Measurements from ENCODE around the gene OOSP3. TPM values are rescaled to one million over a fixed set of nuclear protein-coding genes. Genes with fewer than 3 reads are reported as not detected.

OOSP3 gene
- total and polyA plus RNA-seq, 2 donors (not counting 3 experiments of a cell fraction or from before 2014, with no cell fraction given), result not detected

DNA sequence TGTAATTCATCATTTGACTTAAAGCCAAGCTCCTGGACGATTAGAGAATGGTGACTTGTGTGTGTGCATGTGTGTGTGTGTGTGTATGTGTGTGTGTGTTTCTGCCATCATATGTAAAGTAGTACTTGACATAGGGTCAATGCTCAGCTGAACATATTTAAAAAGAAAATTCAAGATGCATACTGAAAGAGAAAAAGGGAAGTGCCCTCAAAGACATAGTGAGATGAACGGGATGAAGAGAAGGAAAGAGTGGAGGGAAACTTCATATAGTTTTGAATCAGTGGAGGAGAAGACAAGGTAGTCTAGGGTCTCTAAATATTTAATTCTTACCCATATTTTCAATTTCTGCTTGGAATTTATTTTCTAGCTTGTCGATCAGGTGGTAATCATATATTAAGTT, 16.3 kb upstream of the OOSP3 start:
- TF ChIP-seq JUN (IDR thresholded peaks at IDR 0.05; ENCODE audit: borderline replicate concordance, insufficient read depth, insufficient read length, low read depth), result no peak
- TF ChIP-seq FOS (IDR thresholded peaks at IDR 0.05; ENCODE audit: borderline replicate concordance, insufficient read depth, low read length), result no peak
- TF ChIP-seq GATA2 (IDR thresholded peaks at IDR 0.05; ENCODE audit: insufficient read depth, insufficient read length, low read depth, low read length), result no peak
- TF ChIP-seq MYC (IDR thresholded peaks at IDR 0.05; ENCODE audit: low read depth, low read length), result no peak
- TF ChIP-seq, protein P1, sequence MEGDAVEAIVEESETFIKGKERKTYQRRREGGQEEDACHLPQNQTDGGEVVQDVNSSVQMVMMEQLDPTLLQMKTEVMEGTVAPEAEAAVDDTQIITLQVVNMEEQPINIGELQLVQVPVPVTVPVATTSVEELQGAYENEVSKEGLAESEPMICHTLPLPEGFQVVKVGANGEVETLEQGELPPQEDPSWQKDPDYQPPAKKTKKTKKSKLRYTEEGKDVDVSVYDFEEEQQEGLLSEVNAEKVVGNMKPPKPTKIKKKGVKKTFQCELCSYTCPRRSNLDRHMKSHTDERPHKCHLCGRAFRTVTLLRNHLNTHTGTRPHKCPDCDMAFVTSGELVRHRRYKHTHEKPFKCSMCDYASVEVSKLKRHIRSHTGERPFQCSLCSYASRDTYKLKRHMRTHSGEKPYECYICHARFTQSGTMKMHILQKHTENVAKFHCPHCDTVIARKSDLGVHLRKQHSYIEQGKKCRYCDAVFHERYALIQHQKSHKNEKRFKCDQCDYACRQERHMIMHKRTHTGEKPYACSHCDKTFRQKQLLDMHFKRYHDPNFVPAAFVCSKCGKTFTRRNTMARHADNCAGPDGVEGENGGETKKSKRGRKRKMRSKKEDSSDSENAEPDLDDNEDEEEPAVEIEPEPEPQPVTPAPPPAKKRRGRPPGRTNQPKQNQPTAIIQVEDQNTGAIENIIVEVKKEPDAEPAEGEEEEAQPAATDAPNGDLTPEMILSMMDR (IDR thresholded peaks at IDR 0.05; ENCODE audit: extremely low read depth in 1 of 2, insufficient read depth in 1 of 2, low read depth in 1 of 2, low read length in 2 of 2), result no peak
- TF ChIP-seq POLR2AphosphoS5 (IDR thresholded peaks at IDR 0.05; ENCODE audit: insufficient read depth, low read depth, low read length), result no peak
- TF ChIP-seq EZH2 (IDR thresholded peaks at IDR 0.05; ENCODE audit: borderline replicate concordance, low read depth, low read length, severe bottlenecking), result no peak
- TF ChIP-seq POLR2A (IDR thresholded peaks at IDR 0.05; ENCODE audit: low read depth, low read length), result no peak
- TF ChIP-seq, protein P2, sequence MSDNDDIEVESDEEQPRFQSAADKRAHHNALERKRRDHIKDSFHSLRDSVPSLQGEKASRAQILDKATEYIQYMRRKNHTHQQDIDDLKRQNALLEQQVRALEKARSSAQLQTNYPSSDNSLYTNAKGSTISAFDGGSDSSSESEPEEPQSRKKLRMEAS (IDR thresholded peaks at IDR 0.05; ENCODE audit: insufficient read depth, insufficient read length), result no peak
- no peaks in the 10 kb centered on the region for H4K20me1 ChIP-seq (replicated peaks; ENCODE audit: control insufficient read depth, extremely low read depth, insufficient read depth, low read length)
- CTCF ChIA-PET, result interaction anchor here (1.5 kb wide), 1 partner anchor 56 kb away, joined by 3 read pairs; no protein-coding TSS in a partner anchor
- BruUV-seq (replicated peaks), result no TSS peak
- peaks cover 26% of the 10 kb centered on the region for H3K4me1 ChIP-seq (ENCODE audit: control insufficient read depth, extremely low read depth, insufficient read depth, low read length)
- dilution Hi-C loops (cut with MboI; ENCODE audit: extremely low pct_ligation_motif_present, low sequenced_read_pairs) (no loop called here), intact Hi-C loops (cut with micrococcal nuclease) (no loop called here)
- H3K79me2 ChIP-seq (ENCODE audit: control insufficient read depth, insufficient read depth, low read length), result no peaks in the 10 kb centered on the region
- no peaks in the 10 kb centered on the region for H3K9me1 ChIP-seq (replicated peaks; ENCODE audit: control insufficient read depth, extremely low read depth, insufficient read depth, low read length)
- no peaks in the 10 kb centered on the region for H3K36me3 ChIP-seq (ENCODE audit: control insufficient read depth in 2 of 2, extremely low read depth in 1 of 2, insufficient read depth in 2 of 2, low read length in 2 of 2)
- no peak overlapping the region for H3K4me2 ChIP-seq (ENCODE audit: insufficient read depth, low read length)
- DNase-seq (ENCODE audit: low read depth, low spot score) (no peak), FAIRE-seq (no peak)
- H3K9ac ChIP-seq (replicated peaks; ENCODE audit: extremely low read depth, insufficient read depth, low read length), result no peak overlapping the region
- POLR2A ChIA-PET, result no interaction called here
- no peak overlapping the region for H3K27ac ChIP-seq (ENCODE audit: insufficient read depth, low read depth, low read length)
- no peaks in the 10 kb centered on the region for H3K27me3 ChIP-seq (ENCODE audit: control insufficient read depth in 2 of 2, insufficient read depth in 2 of 2, low read length in 2 of 2)
- no peak overlapping the region for H3K4me3 ChIP-seq (replicated peaks in 1 of 3; ENCODE audit: insufficient read depth in 1 of 3, low read depth in 1 of 3, low read length in 3 of 3)
- H3K9me3 ChIP-seq (replicated peaks; ENCODE audit: control insufficient read depth, insufficient read depth, low read length), result no peaks in the 10 kb centered on the region
- H2AFZ ChIP-seq (ENCODE audit: low read depth, low read length), result no peak overlapping the region

All from endothelial cell of umbilical vein (primary cell).